Epidermal melanocyte (primary cell): ENCODE results near the gene RPS5.
"Not testable (repeated sequence)": the region's sequence is repeated elsewhere in the genome, so short reads cannot be mapped to it uniquely, and the experiment has no call there.

ENCODE experiments used
- DNase-seq: peaks from one replicate; pipeline ENCODE4 v3.0.0; 2011; ENCODE audit warnings: low spot score; ENCODE audit not compliant: insufficient read length

RPS5 gene

GRCh38 chr19:58386576-58387337 is at the start of gene RPS5:
Gene RPS5 (plus strand): TSS chr19:58387269. CDS start chr19:58388138, 869 bp downstream.
- peak; percentile 100 for DNase-seq

- DNase-seq, result no peak
These were observed 48.7 kb upstream of the RPS5 start for GRCh38 chr19:58338336-58338735.

DNA sequence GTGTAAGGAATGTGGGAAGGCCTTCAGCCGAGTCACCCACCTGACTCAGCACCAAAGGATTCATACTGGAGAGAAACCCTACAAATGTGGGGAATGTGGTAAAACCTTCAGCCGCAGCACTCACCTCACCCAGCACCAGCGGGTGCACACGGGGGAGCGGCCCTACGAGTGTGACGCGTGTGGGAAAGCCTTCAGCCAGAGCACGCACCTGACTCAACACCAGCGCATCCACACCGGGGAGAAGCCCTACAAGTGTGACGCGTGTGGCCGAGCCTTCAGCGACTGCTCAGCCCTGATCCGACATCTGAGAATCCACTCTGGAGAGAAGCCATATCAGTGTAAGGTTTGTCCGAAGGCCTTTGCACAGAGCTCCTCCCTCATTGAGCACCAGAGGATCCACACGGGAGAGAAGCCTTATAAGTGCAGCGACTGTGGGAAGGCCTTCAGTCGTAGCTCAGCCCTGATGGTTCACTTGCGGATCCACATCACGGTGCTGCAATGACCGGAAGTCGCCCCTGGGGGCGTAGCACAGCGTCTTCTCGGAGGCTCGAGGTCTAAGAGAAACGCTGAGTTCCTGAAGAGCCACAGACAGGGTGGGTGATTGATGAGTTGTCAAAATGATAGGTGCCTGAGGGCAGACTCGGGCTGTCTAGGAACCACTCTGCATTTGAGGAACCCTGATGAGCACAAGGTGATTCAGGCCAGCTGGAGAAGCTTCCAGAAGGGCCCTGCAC is 48.1 kb upstream of the RPS5 start:
- no peak for DNase-seq

- peak; percentile 12 for DNase-seq
These were observed 41.5 kb upstream of the RPS5 start for GRCh38 chr19:58345558-58345957.

- DNase-seq, result peak; percentile 93
These were observed 39.8 kb upstream of the RPS5 start for GRCh38 chr19:58346961-58347929.

DNA sequence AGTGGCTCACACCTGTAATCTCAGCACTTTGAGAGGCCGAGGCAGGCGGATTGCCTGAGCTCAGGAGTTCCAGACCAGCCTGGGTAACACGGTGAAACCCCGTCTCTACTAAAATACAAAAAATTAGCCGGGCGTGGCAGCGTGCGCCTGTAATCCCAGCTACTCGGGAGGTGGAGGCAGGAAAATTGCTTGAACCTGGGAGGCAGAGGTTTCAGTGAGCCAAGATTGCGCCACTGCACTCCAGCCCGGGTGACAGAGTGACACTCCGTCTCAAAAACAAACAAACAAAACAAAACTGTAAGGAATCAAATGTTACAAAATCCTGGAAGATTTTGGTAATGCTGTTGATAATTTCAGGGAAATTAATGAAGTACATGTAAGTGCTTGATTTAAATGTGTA is 39.0 kb upstream of the RPS5 start:
- not testable (repeated sequence) for DNase-seq

GRCh38 chr19:58349590-58349989 is 37.5 kb upstream of the RPS5 start:
- no peak for DNase-seq

DNA sequence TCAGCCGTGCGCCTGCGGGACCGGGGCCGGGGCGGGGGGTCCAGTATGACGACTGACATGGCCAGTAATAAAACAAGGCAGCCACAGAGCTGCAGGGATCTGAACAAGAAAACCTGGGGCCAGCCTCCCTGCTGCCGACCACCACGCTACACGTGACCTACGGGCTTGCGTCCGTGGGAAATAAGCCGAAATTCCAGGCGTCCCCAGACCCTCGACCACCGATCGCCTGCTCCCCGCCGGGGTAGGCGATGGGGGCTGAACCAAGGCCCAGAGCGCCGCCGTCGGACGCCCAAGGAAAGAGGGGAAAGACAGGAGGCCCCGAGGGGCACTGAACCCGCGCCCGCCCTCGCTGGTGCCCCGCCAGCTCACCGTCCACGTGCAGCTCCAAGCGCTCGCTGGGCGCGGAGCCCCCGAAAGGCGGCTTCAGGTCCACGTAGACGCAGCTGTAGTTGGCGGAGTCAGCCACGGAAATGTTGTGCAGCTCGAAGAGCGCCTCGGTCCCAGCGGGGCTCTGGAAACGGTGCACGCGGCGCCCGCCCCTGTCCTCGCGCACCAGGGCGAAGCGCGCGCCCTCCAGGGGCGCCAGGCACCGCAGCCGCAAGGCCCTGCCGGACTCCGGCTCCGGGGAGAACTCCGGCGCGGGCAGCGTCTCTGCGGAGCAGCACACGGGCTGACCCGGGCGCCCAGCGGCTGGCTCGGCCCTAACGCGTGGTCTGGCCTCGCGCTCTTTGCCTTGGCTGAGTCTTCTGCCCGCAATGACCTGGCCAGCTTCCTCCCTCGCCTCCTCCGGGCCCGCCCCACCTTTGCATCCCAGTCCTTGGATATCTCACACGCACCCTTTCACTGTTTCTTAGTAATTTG is 36.8 kb upstream of the RPS5 start:
- no peak for DNase-seq

GRCh38 chr19:58350871-58351557 is 36.1 kb upstream of the RPS5 start:
- DNase-seq, result no peak

GRCh38 chr19:58351558-58351878 is 35.6 kb upstream of the RPS5 start:
- DNase-seq, result no peak

DNA sequence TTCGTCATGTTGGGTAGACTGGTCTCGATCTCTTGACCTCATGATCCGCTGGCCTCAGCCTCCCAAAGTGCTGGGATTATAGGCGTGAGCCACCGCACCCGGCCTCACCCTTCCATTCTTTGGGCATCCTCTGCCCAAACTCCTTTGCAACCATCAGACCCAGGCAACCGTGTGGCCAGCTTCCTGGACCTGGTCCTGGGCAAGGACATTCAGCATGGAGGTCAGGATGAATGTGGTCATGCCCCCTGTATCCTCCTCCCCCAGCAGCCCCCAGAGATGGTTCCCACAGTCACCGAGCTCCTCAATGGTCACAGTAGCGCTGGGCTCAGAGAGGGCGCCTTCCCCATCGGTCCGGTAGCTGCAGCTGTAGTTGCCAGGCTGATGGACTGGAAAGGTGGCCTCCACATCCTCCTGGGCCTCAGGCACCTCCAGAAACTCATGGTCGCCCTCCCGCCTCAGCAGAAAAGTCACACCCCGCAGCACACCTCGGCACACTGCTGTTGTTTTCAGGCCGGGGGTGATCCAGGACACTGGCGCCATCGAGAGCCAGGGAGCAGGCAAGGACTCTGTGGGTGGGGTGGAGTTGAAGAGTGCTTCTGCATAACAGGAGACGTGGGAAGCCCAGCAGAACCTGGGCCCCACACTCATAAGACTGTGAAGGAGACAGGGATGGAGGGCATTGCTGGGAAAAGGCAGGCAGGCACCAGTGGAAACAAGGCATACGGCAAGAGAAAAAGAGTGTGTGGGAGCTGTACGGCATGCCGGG is 34.9 kb upstream of the RPS5 start:
- no peak for DNase-seq

GRCh38 chr19:58352760-58353671 is 34.1 kb upstream of the RPS5 start, which contains the start of gene A1BG:
Gene A1BG (minus strand): TSS chr19:58353492. CDS start chr19:58353437, 55 bp downstream.
- DNase-seq, result no peak

- DNase-seq, result peak; percentile 13
These were observed 33.2 kb upstream of the RPS5 start for GRCh38 chr19:58353717-58354477.

DNA sequence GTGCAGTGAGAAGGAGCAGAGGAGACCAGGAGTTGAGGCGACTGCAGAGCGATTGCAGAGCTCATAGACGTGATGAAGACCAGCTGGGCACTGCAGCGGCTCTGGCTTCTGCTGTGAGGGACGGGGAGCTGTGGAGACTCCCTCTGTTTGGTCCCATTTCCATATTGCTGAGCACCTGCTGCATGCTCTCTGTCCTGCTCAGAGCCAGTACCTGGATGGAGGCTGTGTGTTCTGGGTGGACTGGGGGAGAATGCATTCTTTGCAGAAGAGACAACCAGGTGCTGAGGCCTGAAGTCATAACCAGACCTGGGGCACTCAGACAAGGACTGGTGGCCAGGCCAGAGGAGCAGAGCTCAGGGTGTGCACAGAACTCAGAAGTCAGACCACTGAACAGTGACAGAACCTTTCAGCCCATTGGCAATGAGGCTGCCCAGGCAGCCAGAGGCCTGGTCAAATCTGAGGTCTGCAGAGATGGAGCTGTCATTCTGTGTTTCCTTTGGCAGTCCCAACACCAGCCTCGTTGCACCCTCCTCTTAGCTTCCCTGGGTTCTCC is 32.5 kb upstream of the RPS5 start:
- peak; percentile 15 for DNase-seq

DNA sequence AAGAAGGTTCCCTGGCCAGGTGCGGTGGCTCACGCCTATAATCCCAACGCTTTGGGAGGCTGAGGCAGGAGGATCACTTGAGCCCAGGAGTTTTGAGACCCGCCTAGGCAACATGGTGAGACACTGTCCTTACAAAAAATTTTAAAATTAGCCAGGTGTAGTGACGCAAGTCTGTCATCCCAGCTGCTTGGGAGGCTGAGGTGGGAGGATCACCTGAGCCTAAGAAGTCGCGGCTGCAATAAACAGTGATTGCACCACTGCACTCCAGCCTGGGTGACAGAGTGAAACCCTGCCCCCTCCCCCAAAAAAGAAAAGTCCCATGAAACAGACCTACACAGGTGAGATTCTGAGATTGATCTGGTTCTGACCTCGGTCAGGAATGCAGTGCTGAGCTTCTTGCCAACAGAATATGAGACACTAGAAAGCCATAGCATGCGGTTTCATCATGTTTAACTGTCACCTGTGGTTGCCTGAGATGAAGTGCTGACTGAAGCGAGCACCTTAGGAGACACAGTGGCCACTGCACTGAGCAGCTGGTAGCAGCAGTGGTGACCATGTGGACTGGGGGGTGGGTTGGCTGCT is 31.8 kb upstream of the RPS5 start:
- peak; percentile 14 for DNase-seq

GRCh38 chr19:58355908-58356765 is 30.9 kb upstream of the RPS5 start:
- DNase-seq, result peak; percentile 30
